ENCODE measurements around the gene SLC38A2. TPM values are rescaled to one million over a fixed set of nuclear protein-coding genes. Genes with fewer than 3 reads are reported as not detected.
"Not testable (repeated sequence)": the region's sequence is repeated elsewhere in the genome, so short reads cannot be mapped to it uniquely, and the experiment has no call there.

SLC38A2 gene
- total RNA-seq, 2 experiments from 2014 or later, result 211 to 296 TPM

- no peaks in the 10 kb centered on the region for H3K27me3 Mint-ChIP-seq
- DNase-seq (no peak), ATAC-seq (no peak)
- no peak overlapping the region for H3K4me3 Mint-ChIP-seq
- POLR2A ChIA-PET, result no interaction called here
- H3K27ac Mint-ChIP-seq, result no peak overlapping the region
- no peaks in the 10 kb centered on the region for H3K9me3 Mint-ChIP-seq (ENCODE audit: low read depth)
- CTCF ChIA-PET, result interaction anchor here (0.9 to 1.0 kb wide), 2 partner anchors 196 to 226 kb away, joined by 3 to 7 read pairs; no protein-coding TSS in a partner anchor
- intact Hi-C loops (cut with DNase I, micrococcal nuclease), result no loop called here
- H3K4me1 Mint-ChIP-seq, result peaks cover 13% of the 10 kb centered on the region
- H3K36me3 Mint-ChIP-seq (ENCODE audit: low read depth), result no peaks in the 10 kb centered on the region
Measured at GRCh38 chr12:46351138-46351537, 21.4 kb downstream of the SLC38A2 start.

- ChIA-PET POLR2A (no interaction called here), CTCF (no interaction called here)
- ATAC-seq, result no peak
- Mint-ChIP-seq H3K36me3 (ENCODE audit: low read depth) (no peaks in the 10 kb centered on the region), H3K9me3 (ENCODE audit: low read depth) (no peaks in the 10 kb centered on the region), H3K4me3 (no peak overlapping the region), H3K27me3 (no peaks in the 10 kb centered on the region), H3K27ac (no peak overlapping the region), H3K4me1 (peaks cover 9% of the 10 kb centered on the region)
- no peak for DNase-seq
- intact Hi-C loops (cut with DNase I, micrococcal nuclease), result loop anchor here in 1 of 2 experiments (10.0 kb wide), 1 partner anchor 586 kb away; no protein-coding TSS in a partner anchor
Measured at GRCh38 chr12:46349253-46349652, 23.3 kb downstream of the SLC38A2 start.

- Mint-ChIP-seq H3K27me3 (peaks cover 2% of the 10 kb centered on the region), H3K4me3 (no peak overlapping the region), H3K27ac (no peak overlapping the region), H3K9me3 (ENCODE audit: low read depth) (no peaks in the 10 kb centered on the region), H3K4me1 (peaks cover 5% of the 10 kb centered on the region), H3K36me3 (ENCODE audit: low read depth) (no peaks in the 10 kb centered on the region)
- intact Hi-C loops (cut with DNase I, micrococcal nuclease), result loop anchor here (2.0 to 10.0 kb wide), 4 partner anchors 334 to 642 kb away; no protein-coding TSS in a partner anchor
- ChIA-PET POLR2A (no interaction called here), CTCF (interaction anchor here (1.1 to 1.2 kb wide), 2 partner anchors 11 to 17 kb away, joined by 3 read pairs; no protein-coding TSS in a partner anchor)
- DNase-seq (no peak), ATAC-seq (no peak)
Measured at GRCh38 chr12:46343118-46343852, 29.3 kb downstream of the SLC38A2 start.

GRCh38 chr12:46342562-46343033 lies 30.0 kb downstream of the SLC38A2 start:
- peak; percentile 66 for ATAC-seq
- ChIA-PET CTCF (interaction anchor here (1.2 kb wide), 1 partner anchor 16 kb away, joined by 3 read pairs; no protein-coding TSS in a partner anchor), POLR2A (no interaction called here)
- DNase-seq, result peak; percentile 21
- H3K27ac Mint-ChIP-seq, result no peak overlapping the region
- intact Hi-C loops (cut with DNase I, micrococcal nuclease), result loop anchor here (1.0 to 10.0 kb wide), 5 partner anchors 334 to 679 kb away; no protein-coding TSS in a partner anchor
- peaks cover 5% of the 10 kb centered on the region for H3K4me1 Mint-ChIP-seq
- H3K9me3 Mint-ChIP-seq (ENCODE audit: low read depth), result no peaks in the 10 kb centered on the region
- H3K4me3 Mint-ChIP-seq, result no peak overlapping the region
- peaks cover 2% of the 10 kb centered on the region for H3K27me3 Mint-ChIP-seq
- H3K36me3 Mint-ChIP-seq (ENCODE audit: low read depth), result no peaks in the 10 kb centered on the region

GRCh38 chr12:46339051-46339450 lies 33.5 kb downstream of the SLC38A2 start:
- Mint-ChIP-seq H3K9me3 (ENCODE audit: low read depth) (no peaks in the 10 kb centered on the region), H3K27me3 (peaks cover 2% of the 10 kb centered on the region), H3K36me3 (ENCODE audit: low read depth) (no peaks in the 10 kb centered on the region), H3K27ac (no peak overlapping the region), H3K4me3 (no peak overlapping the region), H3K4me1 (peaks cover 5% of the 10 kb centered on the region)
- ChIA-PET POLR2A (no interaction called here), CTCF (no interaction called here)
- intact Hi-C loops (cut with DNase I, micrococcal nuclease), result no loop called here
- ATAC-seq, result no peak
- no peak for DNase-seq

- no peaks in the 10 kb centered on the region for H3K27me3 Mint-ChIP-seq
- intact Hi-C loops (cut with DNase I, micrococcal nuclease), result no loop called here
- no peak overlapping the region for H3K27ac Mint-ChIP-seq
- H3K36me3 Mint-ChIP-seq (ENCODE audit: low read depth), result peaks cover 5% of the 10 kb centered on the region
- no peak for ATAC-seq
- CTCF ChIA-PET, result interaction anchor here (0.6 to 0.7 kb wide), 2 partner anchors 207 to 230 kb away, joined by 3 to 4 read pairs; no protein-coding TSS in a partner anchor
- H3K4me3 Mint-ChIP-seq, result no peak overlapping the region
- DNase-seq, result no peak
- peaks cover 13% of the 10 kb centered on the region for H3K9me3 Mint-ChIP-seq (ENCODE audit: low read depth)
- POLR2A ChIA-PET, result no interaction called here
- no peaks in the 10 kb centered on the region for H3K4me1 Mint-ChIP-seq
Measured at GRCh38 chr12:46332260-46332659, 40.3 kb downstream of the SLC38A2 start.

- CTCF ChIA-PET, result not testable (repeated sequence)
Measured at GRCh38 chr12:46325075-46325474, 47.5 kb downstream of the SLC38A2 start.

GRCh38 chr12:46320731-46321130 lies 51.8 kb downstream of the SLC38A2 start:
- DNase-seq (no peak), ATAC-seq (no peak)
- ChIA-PET POLR2A (no interaction called here), CTCF (interaction anchor here (1.0 kb wide), 1 partner anchor 269 kb away, joined by 3 read pairs; no protein-coding TSS in a partner anchor)
- H3K9me3 Mint-ChIP-seq (ENCODE audit: low read depth), result peaks cover 5% of the 10 kb centered on the region
- no peaks in the 10 kb centered on the region for H3K36me3 Mint-ChIP-seq (ENCODE audit: low read depth)
- H3K4me3 Mint-ChIP-seq, result no peak overlapping the region
- H3K4me1 Mint-ChIP-seq, result no peaks in the 10 kb centered on the region
- intact Hi-C loops (cut with DNase I, micrococcal nuclease), result no loop called here
- H3K27me3 Mint-ChIP-seq, result peaks cover 5% of the 10 kb centered on the region
- H3K27ac Mint-ChIP-seq, result no peak overlapping the region

More at GRCh38 chr12:46325075-46325474, 47.5 kb downstream of the SLC38A2 start:
- H3K36me3 Mint-ChIP-seq (ENCODE audit: low read depth); intact Hi-C loops (cut with DNase I, micrococcal nuclease); H3K4me3 Mint-ChIP-seq; POLR2A ChIA-PET; H3K27ac Mint-ChIP-seq; H3K9me3 Mint-ChIP-seq (ENCODE audit: low read depth); ATAC-seq; DNase-seq; H3K27me3 Mint-ChIP-seq; H3K4me1 Mint-ChIP-seq: not testable (repeated sequence)

GRCh38 chr12:46318037-46318436 lies 54.5 kb downstream of the SLC38A2 start:
- Mint-ChIP-seq H3K4me1 (no peaks in the 10 kb centered on the region), H3K27me3 (peaks cover 5% of the 10 kb centered on the region), H3K27ac (no peak overlapping the region), H3K9me3 (ENCODE audit: low read depth) (peaks cover 5% of the 10 kb centered on the region), H3K36me3 (ENCODE audit: low read depth) (no peaks in the 10 kb centered on the region), H3K4me3 (no peak overlapping the region)
- CTCF ChIA-PET, result interaction anchor here (0.9 to 1.0 kb wide), 2 partner anchors 17 to 46 kb away, joined by 3 read pairs; no protein-coding TSS in a partner anchor
- ATAC-seq (no peak), DNase-seq (no peak)
- intact Hi-C loops (cut with DNase I, micrococcal nuclease), result no loop called here
- POLR2A ChIA-PET, result no interaction called here

Other genes starting within 250 kb of the SLC38A2 start
- gene SLC38A1, start 103.7 kb downstream of the SLC38A2 start, total RNA-seq, result 100 to 1,000 TPM; 167 to 180 TPM

All from activated CD4-positive, alpha-beta T cell treated with anti-CD3 and anti-CD28 coated beads for 36 hours (primary cell).